ENCODE results near the gene GALNT17.
"Not testable (repeated sequence)": the region's sequence is repeated elsewhere in the genome, so short reads cannot be mapped to it uniquely, and the experiment has no call there.

Gene GALNT17

DNA sequence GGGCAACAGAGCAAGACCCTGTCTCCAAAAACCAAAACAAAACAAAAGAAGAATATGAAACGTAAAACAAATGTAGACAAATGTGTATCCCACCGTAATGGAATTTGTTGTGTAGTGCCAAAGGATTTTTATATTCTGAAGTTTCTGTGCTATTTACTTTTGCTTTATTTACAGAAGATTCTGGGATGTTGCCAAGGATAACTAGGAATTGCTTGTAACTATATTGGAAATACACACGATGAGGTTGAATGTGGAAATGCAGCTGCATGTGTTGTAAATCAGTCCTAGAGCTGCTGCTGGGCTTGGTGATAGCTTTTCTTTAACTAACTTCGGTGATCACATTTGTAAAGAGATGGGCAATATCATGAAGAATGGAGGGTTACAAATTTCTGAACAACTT is 39.5 kb downstream of the GALNT17 start:
- DNase-seq: no peak

- no peak for DNase-seq
Measured at GRCh38 chr7:71173955-71174354, 42.0 kb downstream of the GALNT17 start.

DNA sequence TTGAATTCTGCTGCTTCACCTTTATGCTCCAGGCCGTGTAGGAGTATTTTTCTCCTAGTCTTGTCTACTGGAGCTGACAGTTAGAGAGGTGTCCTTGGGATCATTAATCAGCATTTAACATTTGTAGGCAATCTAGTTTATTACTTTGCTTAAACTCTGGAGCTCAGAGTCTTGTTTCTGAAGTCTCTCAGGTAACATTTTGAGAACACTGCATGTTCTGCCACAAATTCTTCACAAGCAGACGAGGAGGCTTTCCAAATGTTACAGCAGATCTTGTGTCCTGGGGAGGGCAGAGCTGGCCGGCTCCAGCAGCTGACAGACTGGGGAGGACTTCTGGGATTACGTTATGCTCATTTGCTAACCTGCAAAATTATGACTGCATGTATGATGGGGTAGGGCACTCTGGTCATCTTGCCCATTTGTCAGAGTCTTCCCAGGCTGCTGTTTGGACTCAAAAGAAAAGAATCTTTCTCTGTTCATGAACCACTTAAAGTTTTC is 50.5 kb downstream of the GALNT17 start:
- no peak for DNase-seq

- DNase-seq: no peak
Measured at GRCh38 chr7:71184136-71184535, 52.2 kb downstream of the GALNT17 start.

GRCh38 chr7:71184609-71185008 is 52.7 kb downstream of the GALNT17 start:
- no peak for DNase-seq

DNA sequence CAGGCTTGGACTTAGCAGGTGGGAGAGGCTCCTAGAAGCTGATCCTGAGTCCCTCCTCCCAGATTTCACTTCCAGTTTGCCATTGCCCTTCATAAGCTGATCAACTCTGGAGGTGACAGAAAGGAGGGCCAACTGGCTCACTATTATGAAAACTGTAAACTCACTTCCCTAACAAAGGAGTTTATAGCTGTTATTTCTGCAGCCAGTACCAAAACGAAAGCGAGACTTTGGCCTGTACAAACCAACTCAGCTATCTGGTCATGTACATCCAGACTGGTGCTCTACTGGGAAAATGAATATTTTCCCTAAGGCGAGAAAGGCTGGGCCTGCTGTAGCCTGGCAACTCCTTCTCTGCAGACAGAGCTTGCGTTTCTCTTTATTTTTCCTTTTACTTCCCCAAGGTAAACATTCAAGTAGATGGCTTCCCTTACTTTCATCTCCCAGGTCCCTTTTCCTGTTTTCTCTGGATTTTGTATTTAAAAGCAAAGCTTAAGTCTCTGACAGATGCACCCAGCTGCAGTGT is 54.7 kb downstream of the GALNT17 start:
- DNase-seq: no peak

- DNase-seq: no peak
Measured at GRCh38 chr7:71191771-71192170, 59.8 kb downstream of the GALNT17 start.

DNA sequence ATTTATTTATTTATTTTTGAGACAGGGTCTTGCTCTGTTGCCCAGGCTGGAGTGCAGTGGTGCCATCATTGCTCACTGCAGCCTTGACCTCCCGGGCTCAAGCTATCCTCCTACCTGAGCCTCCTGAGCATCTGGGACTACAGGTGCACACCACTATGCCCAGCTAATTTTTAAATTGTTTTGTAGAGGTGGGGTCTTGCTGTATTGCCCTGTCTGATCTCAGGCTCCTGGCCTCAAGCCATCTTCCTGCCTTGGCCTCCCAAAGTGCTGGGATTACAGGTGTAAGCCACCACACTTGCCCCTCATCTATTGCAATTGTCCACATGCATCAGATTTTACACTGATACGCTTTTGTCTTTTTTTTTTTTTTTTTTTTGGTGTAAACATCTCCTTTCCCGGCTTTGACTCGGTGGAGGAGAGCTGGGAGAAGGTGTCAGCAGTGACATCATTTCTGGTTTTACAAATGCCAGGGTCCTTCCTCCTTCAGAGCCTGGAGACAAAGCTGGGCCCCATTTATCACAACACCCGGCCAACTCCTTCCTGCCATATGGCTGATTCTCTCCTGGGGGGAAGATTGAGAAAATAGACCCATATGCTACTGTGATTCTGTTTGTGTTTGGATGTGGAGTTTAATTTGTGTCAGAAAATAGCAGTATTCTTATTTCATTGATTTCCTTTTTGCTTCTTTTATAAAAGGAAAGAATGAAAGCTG is 61.3 kb downstream of the GALNT17 start:
- DNase-seq: no peak

- DNase-seq: no peak
Measured at GRCh38 chr7:71198391-71198790, 66.4 kb downstream of the GALNT17 start.

DNA sequence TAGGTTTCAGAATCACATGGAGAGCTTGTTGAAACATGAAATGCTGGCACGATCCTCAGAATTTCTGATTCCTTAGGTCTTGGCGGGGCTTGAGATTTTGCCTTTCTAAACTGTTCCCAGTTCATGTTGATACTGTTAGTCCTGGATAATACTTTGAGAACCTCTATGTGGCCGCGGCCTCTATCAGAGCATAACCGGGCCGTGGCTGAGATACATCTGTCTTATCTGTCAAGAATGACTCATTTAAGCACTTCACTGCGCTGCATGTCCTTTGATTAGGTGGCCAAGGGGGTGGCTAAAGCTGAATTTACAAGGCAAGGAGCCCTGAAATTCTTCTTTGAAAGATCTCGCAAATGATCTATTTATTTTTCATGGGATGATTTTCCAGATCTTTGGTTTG is 66.9 kb downstream of the GALNT17 start:
- DNase-seq: no peak

DNA sequence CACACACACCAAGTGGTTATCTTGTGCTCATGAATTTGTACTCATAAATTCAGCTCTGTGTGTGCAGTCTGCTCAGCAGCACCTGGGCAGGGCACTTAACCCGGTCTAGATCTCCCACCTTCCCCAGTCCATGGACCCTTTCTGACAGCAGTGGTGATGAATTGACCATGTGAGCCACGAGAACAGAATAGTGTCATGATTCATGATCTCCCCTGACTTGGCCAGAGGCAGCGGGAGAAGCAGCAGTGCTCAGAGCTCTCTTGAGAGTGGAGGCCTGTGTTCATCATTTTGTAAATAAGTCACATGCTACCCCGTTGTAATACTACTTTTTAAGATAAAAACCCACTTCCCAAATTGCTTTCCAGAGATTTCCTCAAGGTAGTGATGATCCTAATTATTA is 74.2 kb downstream of the GALNT17 start:
- DNase-seq: no peak

- no peak for DNase-seq
Measured at GRCh38 chr7:71208881-71209280, 76.9 kb downstream of the GALNT17 start.

- not testable (repeated sequence) for DNase-seq
Measured at GRCh38 chr7:71209484-71209883, 77.5 kb downstream of the GALNT17 start.

GRCh38 chr7:71210220-71210619 is 78.3 kb downstream of the GALNT17 start:
- no peak for DNase-seq

- not testable (repeated sequence) for DNase-seq
Measured at GRCh38 chr7:71212433-71212832, 80.5 kb downstream of the GALNT17 start.

DNA sequence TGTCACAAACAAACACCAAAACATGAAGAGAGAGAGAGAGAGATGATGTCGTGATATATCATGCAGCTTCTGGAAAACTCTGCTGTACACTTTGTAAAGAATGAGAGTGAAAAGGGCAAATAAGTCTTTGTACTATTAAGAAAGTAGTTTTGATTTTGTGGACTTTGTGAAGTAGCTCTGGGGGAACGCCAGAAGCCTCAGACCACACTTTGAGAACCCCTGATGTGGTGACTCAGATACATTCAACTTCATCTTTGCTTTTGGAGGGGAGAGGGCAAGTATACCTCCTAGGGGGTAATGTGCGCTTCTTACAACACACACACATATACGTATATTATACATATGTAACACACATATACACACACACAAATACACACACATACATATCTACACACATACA is 84.3 kb downstream of the GALNT17 start:
- DNase-seq: no peak

GRCh38 chr7:71220210-71220695 is 88.3 kb downstream of the GALNT17 start:
- DNase-seq: no peak

GRCh38 chr7:71221049-71221448 is 89.1 kb downstream of the GALNT17 start:
- DNase-seq: no peak

DNA sequence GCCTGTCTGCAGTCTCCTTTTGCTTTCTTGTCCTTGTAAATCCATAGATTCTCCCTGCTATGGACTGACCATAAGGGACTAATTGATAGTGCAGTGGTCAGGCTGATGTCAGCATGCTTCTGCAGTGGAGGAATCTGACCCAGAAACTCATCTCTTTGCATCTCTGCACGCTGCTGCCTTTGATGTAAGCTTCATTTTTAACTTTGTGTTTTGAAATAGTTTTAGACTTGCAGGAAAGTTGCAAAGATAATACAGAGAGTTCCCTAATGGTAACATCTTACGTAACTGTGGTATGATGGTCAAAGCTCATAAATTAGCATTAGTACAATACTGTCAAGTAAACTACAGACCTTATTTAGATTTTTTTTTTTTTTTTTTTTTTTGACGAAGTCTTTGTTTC is 89.6 kb downstream of the GALNT17 start:
- no peak for DNase-seq

GRCh38 chr7:71227126-71227525 is 95.2 kb downstream of the GALNT17 start:
- no peak for DNase-seq

- DNase-seq: no peak
Measured at GRCh38 chr7:71229148-71229547, 97.2 kb downstream of the GALNT17 start.

DNA sequence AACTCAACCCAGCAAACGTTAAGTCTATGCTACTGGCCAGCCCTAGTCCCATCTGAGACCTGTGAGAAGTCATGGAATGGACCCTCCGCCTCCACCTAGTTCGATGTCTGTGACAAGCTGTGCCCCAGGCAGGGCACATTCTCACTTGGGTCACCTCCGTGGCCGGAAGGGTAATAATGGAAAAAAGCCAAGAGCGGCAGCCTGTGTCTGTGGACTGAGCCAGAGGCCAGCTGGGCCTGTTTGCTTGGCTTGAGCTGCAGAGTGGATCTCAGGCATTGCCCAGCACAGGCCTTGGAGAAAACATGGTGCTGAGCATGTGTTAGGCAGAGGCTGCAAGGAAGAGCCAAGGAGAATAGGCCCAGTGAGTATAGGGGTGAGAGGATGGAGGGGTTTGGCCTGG is 97.8 kb downstream of the GALNT17 start:
- DNase-seq: no peak

- DNase-seq: no peak
Measured at GRCh38 chr7:71235253-71235652, 103.3 kb downstream of the GALNT17 start.

DNA sequence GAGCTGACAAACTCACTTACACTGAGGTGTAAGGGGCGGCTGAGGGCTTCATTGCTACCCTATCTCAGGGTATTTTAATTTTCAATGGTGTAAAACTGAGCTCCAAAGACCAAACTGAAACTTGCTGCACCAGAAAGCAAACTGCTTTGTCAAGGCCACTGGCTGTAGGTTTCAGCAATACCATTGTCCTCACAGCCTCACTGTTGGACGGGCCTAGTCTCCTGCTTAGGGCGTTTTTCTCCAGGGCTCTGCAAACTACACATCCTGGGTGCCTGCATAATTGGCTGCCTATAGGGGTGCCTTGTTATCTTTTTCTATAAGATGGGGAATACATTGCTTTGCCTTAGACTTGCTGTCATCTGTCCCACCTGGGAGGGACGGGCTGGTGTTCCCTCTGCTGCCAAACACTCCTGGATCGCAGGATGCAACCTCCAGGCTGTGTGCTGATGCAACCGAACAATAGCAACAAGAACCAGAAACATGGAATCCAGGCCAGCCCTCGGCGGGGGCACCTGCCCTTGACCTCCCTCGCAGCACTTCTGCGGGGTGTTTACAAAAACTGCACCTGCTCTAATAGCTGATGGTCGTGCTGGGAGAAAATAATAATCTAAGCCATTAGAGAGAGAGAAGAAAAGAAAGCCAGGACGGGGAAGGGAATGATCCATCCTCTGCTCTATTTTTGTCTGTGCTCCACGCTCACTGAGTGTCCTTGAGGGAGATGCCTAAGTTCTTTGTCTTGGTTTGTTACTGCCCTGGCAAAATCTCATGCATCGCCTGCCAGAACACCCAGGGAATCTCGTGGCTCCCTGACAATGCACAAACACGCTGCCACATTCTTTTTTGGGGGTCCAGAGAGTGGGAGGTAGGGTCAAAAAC is 104.5 kb downstream of the GALNT17 start:
- DNase-seq: no peak
